ENCODE measurements around the gene ZCCHC2. TPM values are rescaled to one million over a fixed set of nuclear protein-coding genes. Genes with fewer than 3 reads are reported as not detected.
A peak's percentile ranks its signal among the peaks of the same experiment; 100 is the strongest.

The ZCCHC2 gene
- total RNA-seq (9.0 TPM), polyA plus RNA-seq (ENCODE audit: insufficient read depth in 1 of 8, insufficient read length in 8 of 8, low replicate concordance in 1 of 8) (1 to 10 TPM; 6.0 to 9.8 (median 7.5) TPM)
- long read RNA-seq, donor 1, result 0 reads
- long read RNA-seq, donor 2, result 0 reads
- long read RNA-seq, donor 3, partial matches to known transcripts, result 0 of 1 reads
- long read RNA-seq, donor 3, other reads (novel, unspliced or antisense), result 0 of 1 reads
- long read RNA-seq, donor 4, result 0 reads
- long read RNA-seq, donor 5, partial matches to known transcripts, result 0 of 2 reads
- long read RNA-seq, donor 5, other reads (novel, unspliced or antisense), result 0 of 2 reads
- long read RNA-seq, donor 6, result 0 reads
- long read RNA-seq, donor 7, partial matches to known transcripts, result 0 of 1 reads
- long read RNA-seq, donor 7, other reads (novel, unspliced or antisense), result 0 of 1 reads
- long read RNA-seq, donor 8, result 0 reads
- long read RNA-seq, donor 9, result 0 reads
- long read RNA-seq, donor 10, result 0 reads
- long read RNA-seq, donor 11, partial matches to known transcripts, result 0 of 1 reads
- long read RNA-seq, donor 11, other reads (novel, unspliced or antisense), result 0 of 1 reads

- Histone ChIP-seq H3K27me3 (ENCODE audit: control insufficient read depth, insufficient read depth, low read length) (no peaks in the 10 kb centered on the region), H3K36me3 (ENCODE audit: control insufficient read depth, insufficient read depth, low read length) (no peaks in the 10 kb centered on the region), H3K4me3 (ENCODE audit: low read length) (peak within 1 kb of the TSS; percentile 92), H3K27ac (ENCODE audit: low read length) (peak within 1 kb of the TSS; percentile 99), H3K4me1 (ENCODE audit: control insufficient read depth, insufficient read depth, low read length) (peaks cover 19% of the 10 kb centered on the region), H3K9me3 (replicated peaks; ENCODE audit: control insufficient read depth, low read depth, low read length) (no peaks in the 10 kb centered on the region)
- peak; percentile 99 for DNase-seq
- WGBS (ENCODE audit: insufficient coverage), result 0% methylated on average over 69 of the region's 87 CpGs
Observed at GRCh38 chr18:62522504-62523254, at the start of gene ZCCHC2. Gene ZCCHC2, plus strand, starts transcription at chr18:62523025. Its CDS starts 400 bp downstream, at chr18:62523425.

DNA sequence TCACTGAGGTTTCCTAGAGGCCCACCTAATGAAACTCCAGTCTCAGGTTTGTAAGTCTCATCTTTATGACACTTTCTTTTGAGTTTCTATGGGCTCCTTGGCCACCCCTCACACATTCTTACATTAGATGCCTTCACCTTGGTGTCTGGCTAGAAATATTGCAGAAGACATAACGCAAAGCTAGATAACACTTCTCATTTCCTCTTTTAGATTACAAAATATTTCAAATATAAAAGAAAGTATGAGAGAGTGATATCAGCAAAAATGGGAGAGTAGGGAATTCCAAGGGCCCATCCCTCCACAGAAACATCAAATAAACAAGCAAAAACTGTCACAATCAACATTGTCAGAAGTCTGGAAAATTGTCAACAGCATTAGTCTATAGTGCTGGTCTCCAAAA is 43.3 kb upstream of the ZCCHC2 start:
- WGBS (ENCODE audit: insufficient coverage), result no CpG with 5 or more reads among the region's 1 CpG
- H3K4me1 ChIP-seq (ENCODE audit: control insufficient read depth, insufficient read depth, low read length), result no peaks in the 10 kb centered on the region

DNA sequence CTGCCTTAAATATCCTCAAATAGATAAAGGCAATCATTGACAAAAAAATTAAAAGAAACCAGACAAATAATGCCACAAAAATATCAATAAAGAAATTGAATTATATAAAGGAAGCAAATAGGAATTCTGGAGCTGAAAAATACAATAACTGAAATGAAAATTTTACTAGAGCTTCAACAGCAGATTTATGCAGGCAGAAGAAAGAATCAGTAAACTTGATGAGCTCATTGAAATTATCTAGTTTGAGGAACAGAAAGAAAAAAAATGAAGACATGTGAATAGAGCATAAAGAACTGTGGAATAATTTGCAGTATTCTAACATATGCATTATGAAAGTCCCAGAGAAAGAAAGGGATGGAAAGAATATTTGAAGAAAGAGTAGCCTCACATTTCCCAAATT is 41.9 kb upstream of the ZCCHC2 start:
- Histone ChIP-seq H3K9me3 (replicated peaks; ENCODE audit: control insufficient read depth, low read depth, low read length) (peaks cover 8% of the 10 kb centered on the region), H3K27me3 (ENCODE audit: control insufficient read depth, insufficient read depth, low read length) (peaks cover 2% of the 10 kb centered on the region), H3K4me3 (ENCODE audit: low read length) (no peak overlapping the region), H3K4me1 (ENCODE audit: control insufficient read depth, insufficient read depth, low read length) (no peaks in the 10 kb centered on the region), H3K36me3 (ENCODE audit: control insufficient read depth, insufficient read depth, low read length) (no peaks in the 10 kb centered on the region), H3K27ac (ENCODE audit: low read length) (no peak overlapping the region)
- DNase-seq, result no peak

More for the DNA sequence above, 43.3 kb upstream of the ZCCHC2 start:
- DNase-seq, result no peak
- Histone ChIP-seq H3K9me3 (replicated peaks; ENCODE audit: control insufficient read depth, low read depth, low read length) (peaks cover 8% of the 10 kb centered on the region), H3K36me3 (ENCODE audit: control insufficient read depth, insufficient read depth, low read length) (no peaks in the 10 kb centered on the region), H3K27ac (ENCODE audit: low read length) (no peak overlapping the region), H3K27me3 (ENCODE audit: control insufficient read depth, insufficient read depth, low read length) (no peaks in the 10 kb centered on the region), H3K4me3 (ENCODE audit: low read length) (no peak overlapping the region)

GRCh38 chr18:62484941-62485340 is 37.9 kb upstream of the ZCCHC2 start:
- Histone ChIP-seq H3K27me3 (ENCODE audit: control insufficient read depth, insufficient read depth, low read length) (peaks cover 2% of the 10 kb centered on the region), H3K36me3 (ENCODE audit: control insufficient read depth, insufficient read depth, low read length) (no peaks in the 10 kb centered on the region)
- WGBS (ENCODE audit: insufficient coverage), result 80% methylated on average over 3 of the region's 8 CpGs

DNA sequence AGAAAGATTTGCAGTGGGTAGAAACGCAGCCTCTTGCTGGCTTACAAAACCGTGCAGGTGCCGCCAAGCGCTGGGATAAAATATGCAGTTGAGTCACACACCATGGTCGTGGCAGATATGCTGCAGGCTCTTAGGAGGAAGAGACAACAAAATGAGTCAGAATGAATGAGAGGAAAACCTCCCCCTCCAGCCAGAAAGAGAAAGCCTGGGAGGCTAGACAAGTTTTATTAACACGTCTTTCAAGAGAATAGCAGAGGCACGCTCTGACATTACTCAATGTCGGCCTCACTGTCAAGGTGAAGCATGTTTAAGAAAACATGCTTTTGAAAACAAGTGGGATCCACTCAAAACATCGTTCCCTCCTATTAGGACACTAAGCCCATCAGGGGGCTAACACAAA is 37.1 kb upstream of the ZCCHC2 start:
- H3K4me1 ChIP-seq (ENCODE audit: control insufficient read depth, insufficient read depth, low read length), result no peaks in the 10 kb centered on the region
- WGBS (ENCODE audit: insufficient coverage), result no CpG with 5 or more reads among the region's 9 CpGs
- DNase-seq, result no peak
- no peak overlapping the region for H3K4me3 ChIP-seq (ENCODE audit: low read length)
- H3K36me3 ChIP-seq (ENCODE audit: control insufficient read depth, insufficient read depth, low read length), result no peaks in the 10 kb centered on the region
- peaks cover under 1% of the 10 kb centered on the region for H3K9me3 ChIP-seq (replicated peaks; ENCODE audit: control insufficient read depth, low read depth, low read length)
- H3K27ac ChIP-seq (ENCODE audit: low read length), result no peak overlapping the region
- H3K27me3 ChIP-seq (ENCODE audit: control insufficient read depth, insufficient read depth, low read length), result peaks cover 2% of the 10 kb centered on the region

More at GRCh38 chr18:62484941-62485340, 37.9 kb upstream of the ZCCHC2 start:
- no peaks in the 10 kb centered on the region for H3K4me1 ChIP-seq (ENCODE audit: control insufficient read depth, insufficient read depth, low read length)
- DNase-seq, result no peak
- H3K9me3 ChIP-seq (replicated peaks; ENCODE audit: control insufficient read depth, low read depth, low read length), result peaks cover 7% of the 10 kb centered on the region
- H3K27ac ChIP-seq (ENCODE audit: low read length), result no peak overlapping the region
- H3K4me3 ChIP-seq (ENCODE audit: low read length), result no peak overlapping the region

- Histone ChIP-seq H3K27ac (ENCODE audit: low read length) (no peak overlapping the region), H3K9me3 (replicated peaks; ENCODE audit: control insufficient read depth, low read depth, low read length) (no peaks in the 10 kb centered on the region), H3K4me3 (ENCODE audit: low read length) (no peak overlapping the region), H3K4me1 (ENCODE audit: control insufficient read depth, insufficient read depth, low read length) (no peaks in the 10 kb centered on the region), H3K36me3 (ENCODE audit: control insufficient read depth, insufficient read depth, low read length) (no peaks in the 10 kb centered on the region), H3K27me3 (ENCODE audit: control insufficient read depth, insufficient read depth, low read length) (peaks cover 2% of the 10 kb centered on the region)
- WGBS (ENCODE audit: insufficient coverage), result 64% methylated on average over 3 of the region's 4 CpGs
- DNase-seq, result no peak
Observed at GRCh38 chr18:62486290-62486964, 36.4 kb upstream of the ZCCHC2 start.

DNA sequence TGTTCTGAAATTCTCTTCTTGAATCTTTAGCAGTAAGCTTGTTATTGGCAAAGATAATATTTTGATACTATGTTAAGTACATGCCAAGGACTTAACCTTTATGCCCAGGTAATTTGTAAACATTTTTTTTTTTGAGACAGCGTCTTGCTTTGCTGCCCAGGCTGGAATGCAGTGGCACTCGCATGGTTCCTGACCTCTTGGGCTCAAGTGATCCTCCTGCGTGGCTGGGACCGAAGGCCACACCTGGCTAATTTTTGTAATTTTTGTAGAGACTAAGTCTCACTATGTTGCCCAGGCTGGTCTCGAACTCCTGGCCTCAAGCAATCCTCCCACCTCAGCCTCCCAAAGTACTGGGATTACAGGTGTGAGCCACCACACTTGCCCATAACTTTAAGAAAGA is 35.7 kb upstream of the ZCCHC2 start:
- Histone ChIP-seq H3K9me3 (replicated peaks; ENCODE audit: control insufficient read depth, low read depth, low read length) (no peaks in the 10 kb centered on the region), H3K4me1 (ENCODE audit: control insufficient read depth, insufficient read depth, low read length) (no peaks in the 10 kb centered on the region), H3K36me3 (ENCODE audit: control insufficient read depth, insufficient read depth, low read length) (no peaks in the 10 kb centered on the region), H3K4me3 (ENCODE audit: low read length) (no peak overlapping the region), H3K27ac (ENCODE audit: low read length) (no peak overlapping the region), H3K27me3 (ENCODE audit: control insufficient read depth, insufficient read depth, low read length) (peaks cover 2% of the 10 kb centered on the region)
- WGBS (ENCODE audit: insufficient coverage), result 94% methylated on average over 2 of the region's 5 CpGs
- no peak for DNase-seq

- 63% methylated on average over 1 of the region's 3 CpGs for WGBS (ENCODE audit: insufficient coverage)
- H3K4me1 ChIP-seq (ENCODE audit: control insufficient read depth, insufficient read depth, low read length), result no peaks in the 10 kb centered on the region
- H3K36me3 ChIP-seq (ENCODE audit: control insufficient read depth, insufficient read depth, low read length), result no peaks in the 10 kb centered on the region
- no peaks in the 10 kb centered on the region for H3K9me3 ChIP-seq (replicated peaks; ENCODE audit: control insufficient read depth, low read depth, low read length)
- no peak overlapping the region for H3K27ac ChIP-seq (ENCODE audit: low read length)
- DNase-seq, result no peak
- no peaks in the 10 kb centered on the region for H3K27me3 ChIP-seq (ENCODE audit: control insufficient read depth, insufficient read depth, low read length)
- no peak overlapping the region for H3K4me3 ChIP-seq (ENCODE audit: low read length)
Observed at GRCh38 chr18:62490967-62491695, 31.7 kb upstream of the ZCCHC2 start.

- DNase-seq, result no peak
- WGBS (ENCODE audit: insufficient coverage), result 89% methylated on average over 13 of the region's 17 CpGs
- Histone ChIP-seq H3K27ac (ENCODE audit: low read length) (no peak overlapping the region), H3K4me3 (ENCODE audit: low read length) (no peak overlapping the region), H3K4me1 (ENCODE audit: control insufficient read depth, insufficient read depth, low read length) (no peaks in the 10 kb centered on the region), H3K9me3 (replicated peaks; ENCODE audit: control insufficient read depth, low read depth, low read length) (no peaks in the 10 kb centered on the region), H3K27me3 (ENCODE audit: control insufficient read depth, insufficient read depth, low read length) (no peaks in the 10 kb centered on the region), H3K36me3 (ENCODE audit: control insufficient read depth, insufficient read depth, low read length) (no peaks in the 10 kb centered on the region)
Observed at GRCh38 chr18:62493033-62493862, 29.6 kb upstream of the ZCCHC2 start.

All from muscle of leg (tissue), 16 donors.